IMR-90 (cell line): Measurements from ENCODE around the gene CD151. TPM values are rescaled to one million over a fixed set of nuclear protein-coding genes. Genes with fewer than 3 reads are reported as not detected.

ENCODE experiments used
- ATAC-seq: fragments of 200-7000 bp; cut with Tn5 transposase; 2 replicates; pipeline ENCODE4 v1.9.1; 2020; ENCODE audit warnings: low read depth, mild to moderate bottlenecking, moderate library complexity
- BruUV-seq: library from RNA; stranded (reverse); fragments of 400-500 nt; replicated peaks from 2 replicates; lab custom pipeline; 2021; lab: Mats Ljungman, UMichigan
- CTCF ChIA-PET: fragments of 300-600 bp; formaldehyde crosslinking; extraction: SDS; loops from one replicate; lab custom pipeline; 2021; ENCODE audit warnings: antibody characterized with exemption; lab: Yijun Ruan, JAX
- POLR2A ChIA-PET: fragments of 300-600 bp; sonication (Branson Sonifier 250); formaldehyde crosslinking; loops from one replicate; lab custom pipeline; 2022; ENCODE audit warnings: antibody characterized with exemption; ENCODE audit not compliant: unreplicated experiment; lab: Charles Lee
- DNase-seq: peaks from one replicate; pipeline ENCODE4 v3.0.0; 2013
- H2AFZ ChIP-seq: replicated peaks from 2 replicates; pipeline ENCODE3; 2013; ENCODE audit warnings: low read length, mild to moderate bottlenecking; ENCODE audit not compliant: poor library complexity
- H2AK5ac ChIP-seq: 2 replicates; pipeline ENCODE4 v1.6.1; 2013; ENCODE audit warnings: low read depth, low read length, inconsistent platforms
- H2AK9ac ChIP-seq: replicated peaks from 2 replicates; pipeline ENCODE3; 2013; ENCODE audit warnings: mild to moderate bottlenecking, low read depth, low read length, moderate library complexity; ENCODE audit not compliant: poor library complexity
- H2BK120ac ChIP-seq: 2 replicates; pipeline ENCODE4 v1.6.1; 2013; ENCODE audit warnings: low read depth, low read length, inconsistent platforms
- H2BK15ac ChIP-seq: 3 replicates; pipeline ENCODE4 v1.6.1; 2013; ENCODE audit warnings: low read depth, low read length, inconsistent platforms
- H2BK20ac ChIP-seq: 2 replicates; pipeline ENCODE4 v1.6.1; 2013; ENCODE audit warnings: low read depth, mild to moderate bottlenecking, inconsistent platforms, low read length, moderate library complexity
- H2BK5ac ChIP-seq: 2 replicates; pipeline ENCODE4 v1.6.1; 2013; ENCODE audit warnings: mild to moderate bottlenecking, low read depth, low read length, inconsistent platforms; ENCODE audit not compliant: poor library complexity, severe bottlenecking
- H3K14ac ChIP-seq: replicated peaks from 2 replicates; pipeline ENCODE4 v1.6.1; 2013; ENCODE audit warnings: low read depth, low read length, inconsistent platforms
- H3K18ac ChIP-seq: 2 replicates; pipeline ENCODE4 v1.6.1; 2013; ENCODE audit warnings: low read depth, low read length, control low read depth
- H3K23ac ChIP-seq: 2 replicates; pipeline ENCODE4 v1.6.1; 2013; ENCODE audit warnings: low read depth, low read length, inconsistent platforms
- H3K27ac ChIP-seq: 2 replicates; pipeline ENCODE4 v1.5.1; 2013; ENCODE audit warnings: mild to moderate bottlenecking, control low read depth, low read length; ENCODE audit not compliant: insufficient read depth
- H3K27me3 ChIP-seq: 2 replicates; pipeline ENCODE4 v1.6.1; 2013; ENCODE audit warnings: low read length; ENCODE audit not compliant: control insufficient read depth, insufficient read depth
- H3K36me3 ChIP-seq: 2 replicates; pipeline ENCODE4 v1.6.1; 2013; ENCODE audit warnings: low read length, mixed read lengths; ENCODE audit not compliant: control insufficient read depth, insufficient read depth
- H3K4ac ChIP-seq: 2 replicates; pipeline ENCODE4 v1.6.1; 2013; ENCODE audit warnings: low read depth, low read length, inconsistent platforms
- H3K4me1 ChIP-seq: 2 replicates; pipeline ENCODE4 v1.6.1; 2013; ENCODE audit warnings: low read length, mixed read lengths; ENCODE audit not compliant: control insufficient read depth, insufficient read depth
- H3K4me2 ChIP-seq: 2 replicates; pipeline ENCODE4 v1.6.1; 2013; ENCODE audit warnings: low read depth, mild to moderate bottlenecking, control low read depth, low read length, moderate library complexity
- H3K4me3 ChIP-seq: 2 replicates; pipeline ENCODE4 v1.5.1; 2013; ENCODE audit warnings: low read depth, mild to moderate bottlenecking, control low read depth, low read length, moderate library complexity; ENCODE audit not compliant: insufficient read depth
- H3K56ac ChIP-seq: 2 replicates; pipeline ENCODE4 v1.6.1; 2013; ENCODE audit warnings: low read length, inconsistent platforms; ENCODE audit not compliant: insufficient read depth; ENCODE audit errors: extremely low read depth
- H3K79me1 ChIP-seq, 2 experiments: 2 replicates each; pipeline ENCODE4 v1.6.1; 2013; ENCODE audit warnings: low read length in 2 of 2, inconsistent platforms in 1 of 2, low read depth in 1 of 2
- H3K9ac ChIP-seq: 2 replicates; pipeline ENCODE4 v1.6.1; 2013; ENCODE audit warnings: low read depth, low read length, control low read depth
- H3K9me1 ChIP-seq: 2 replicates; pipeline ENCODE4 v1.6.1; 2013; ENCODE audit warnings: low read length, inconsistent platforms; ENCODE audit not compliant: insufficient read depth
- H3K9me3 ChIP-seq: 2 replicates; pipeline ENCODE4 v1.6.1; 2013; ENCODE audit warnings: low read length; ENCODE audit not compliant: control insufficient read depth, insufficient read depth
- H4K20me1 ChIP-seq: 2 replicates; pipeline ENCODE4 v1.6.1; 2013; ENCODE audit warnings: low read length, inconsistent platforms; ENCODE audit not compliant: insufficient read depth
- H4K5ac ChIP-seq: 2 replicates; pipeline ENCODE4 v1.6.1; 2013; ENCODE audit warnings: mild to moderate bottlenecking, low read depth, low read length, control low read depth
- H4K8ac ChIP-seq, 2 experiments: 2 replicates each; pipeline ENCODE4 v1.6.1; 2013; ENCODE audit warnings: low read depth in 2 of 2, low read length in 2 of 2, control low read depth in 1 of 2, inconsistent platforms in 1 of 2
- H4K91ac ChIP-seq: 2 replicates; pipeline ENCODE4 v1.6.1; 2013; ENCODE audit warnings: low read depth, low read length, inconsistent platforms; ENCODE audit not compliant: insufficient read depth
- CEBPB ChIP-seq: IDR thresholded peaks from 2 replicates; pipeline ENCODE4 v1.6.1; 2012; ENCODE audit warnings: low read depth, low read length, improper control_type of control experiment
- MAZ ChIP-seq: IDR thresholded peaks from 2 replicates; pipeline ENCODE4 v1.6.1; 2012; ENCODE audit warnings: low read depth, mild to moderate bottlenecking, low read length, improper control_type of control experiment, moderate library complexity, borderline replicate concordance
- POLR2A ChIP-seq: IDR thresholded peaks from 2 replicates; pipeline ENCODE4 v1.6.1; 2012; ENCODE audit warnings: mild to moderate bottlenecking, low read depth, low read length
- WGBS, 2 experiments: methylation state at CpG; one replicate each; pipeline versions ENCODE4 v1.1.5 to v1.1.7; 2013; ENCODE audit warnings: missing lambda C conversion rate in 2 of 2; ENCODE audit not compliant: insufficient read length in 1 of 2; ENCODE audit errors: extremely low coverage in 2 of 2; 5-methylcytosine and 5-hydroxymethylcytosine counted together
- dilution Hi-C: fragments of 300-500 bp; cut with HindIII; formaldehyde crosslinking; loops from one replicate; pipeline ENCODE4 v1.14.3; 2018; ENCODE audit warnings: low sequenced_read_pairs; ENCODE audit not compliant: unreplicated experiment
- in situ Hi-C: fragments of 300-500 bp; cut with MboI; formaldehyde crosslinking; loops from 3 replicates; pipeline ENCODE4 v1.14.3; 2019; ENCODE audit warnings: low sequenced_read_pairs, inconsistent platforms, mixed read lengths
- intact Hi-C: fragments of 100-400 bp; cut with micrococcal nuclease; formaldehyde crosslinking; loops from 2 replicates; pipeline ENCODE4 v1.10.0; 2022
- polyA plus RNA-seq, 3 experiments: library from polyadenylated mRNA; depleted of rRNA; stranded (reverse); fragments of >200 nt; gene quantifications; 2 replicates each; pipeline ENCODE4 v1.2.3, GENCODE V29; 2012; ENCODE audit warnings: low replicate concordance in 1 of 3
- total RNA-seq: library from RNA; depleted of rRNA; stranded (reverse); fragments of >200 nt; gene quantifications from 2 replicates; pipeline ENCODE4 v1.2.3, GENCODE V29; 2012
- TF ChIP-seq, protein P1 (sequence below): fragments of 150-350 bp; IDR thresholded peaks from 2 replicates; pipeline ENCODE4 v1.6.1; 2017; ENCODE audit warnings: mild to moderate bottlenecking, antibody characterized with exemption, low read length, low read depth
- TF ChIP-seq, protein P2 (sequence below): conservative IDR thresholded peaks from 2 replicates; pipeline ENCODE4 v1.5.1; 2012; ENCODE audit warnings: mild to moderate bottlenecking, low read depth, low read length, improper control_type of control experiment

The CD151 gene
- total and polyA plus RNA-seq, 2 of the 4 experiments (the other 2 are of a cell fraction): 1,150 to 1,267 TPM

DNA sequence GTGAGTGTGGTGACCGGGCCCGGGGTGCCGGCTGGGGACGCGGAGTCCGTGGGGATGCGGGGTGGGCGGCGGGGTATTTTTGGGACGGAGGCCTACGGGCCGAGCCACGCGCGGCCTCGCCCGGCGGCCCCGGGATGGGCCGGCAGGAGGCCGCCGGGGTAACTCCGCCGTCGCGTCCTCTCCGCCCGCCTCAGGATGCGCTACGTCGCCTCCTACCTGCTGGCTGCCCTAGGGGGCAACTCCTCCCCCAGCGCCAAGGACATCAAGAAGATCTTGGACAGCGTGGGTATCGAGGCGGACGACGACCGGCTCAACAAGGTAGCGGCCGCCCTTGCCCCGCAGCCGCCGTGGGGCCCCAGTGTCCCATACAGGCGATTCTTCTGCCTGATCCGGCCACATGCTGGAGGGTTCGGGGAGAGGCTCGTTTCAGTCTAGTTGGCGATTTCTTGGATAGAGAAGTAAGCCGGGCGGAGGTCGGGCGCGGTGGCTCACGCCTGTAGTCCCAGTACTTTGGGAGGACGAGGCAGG is 22.6 kb upstream of the CD151 start (continued):
- TF ChIP-seq, protein P1, sequence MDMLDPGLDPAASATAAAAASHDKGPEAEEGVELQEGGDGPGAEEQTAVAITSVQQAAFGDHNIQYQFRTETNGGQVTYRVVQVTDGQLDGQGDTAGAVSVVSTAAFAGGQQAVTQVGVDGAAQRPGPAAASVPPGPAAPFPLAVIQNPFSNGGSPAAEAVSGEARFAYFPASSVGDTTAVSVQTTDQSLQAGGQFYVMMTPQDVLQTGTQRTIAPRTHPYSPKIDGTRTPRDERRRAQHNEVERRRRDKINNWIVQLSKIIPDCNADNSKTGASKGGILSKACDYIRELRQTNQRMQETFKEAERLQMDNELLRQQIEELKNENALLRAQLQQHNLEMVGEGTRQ: no peak
- TF ChIP-seq CEBPB (no peak), MAZ (no peak)

DNA sequence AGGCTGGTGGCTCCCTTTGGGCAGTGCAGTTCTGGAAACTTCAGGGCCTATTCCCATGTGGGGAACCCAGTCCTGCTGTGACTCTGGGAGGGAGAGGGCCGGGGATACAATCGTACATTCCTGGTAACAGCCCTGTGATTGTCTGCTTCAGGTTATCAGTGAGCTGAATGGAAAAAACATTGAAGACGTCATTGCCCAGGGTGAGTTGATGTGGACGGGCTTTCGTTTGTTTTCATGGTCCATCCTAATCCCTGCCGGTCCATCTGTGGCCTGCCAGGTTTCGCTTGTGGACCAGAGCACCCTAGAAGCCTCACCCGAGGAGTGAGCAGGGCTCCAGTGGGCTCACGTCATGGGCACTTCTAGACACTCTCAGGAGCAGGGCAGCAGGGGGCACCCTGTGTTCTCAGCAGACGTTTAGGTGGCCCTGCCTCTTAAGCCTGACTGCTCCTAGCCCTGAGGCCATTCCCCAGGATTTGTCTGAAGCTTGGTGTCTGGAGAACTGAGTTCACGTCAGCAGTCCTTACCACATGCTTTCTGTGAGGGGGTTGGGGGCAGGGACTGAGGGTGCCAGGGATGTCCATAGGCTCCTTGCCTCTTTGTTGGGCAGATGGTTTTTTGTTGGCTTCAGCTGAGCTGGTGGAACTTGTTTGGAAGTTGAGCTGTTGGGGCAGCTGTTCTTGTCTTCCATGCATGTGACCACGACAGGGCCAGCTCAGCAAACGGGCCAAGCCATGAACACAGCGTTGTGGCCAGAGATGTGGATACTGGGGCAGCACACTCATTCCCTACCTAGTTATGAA is 21.1 kb upstream of the CD151 start:
- ChIA-PET POLR2A (no interaction called here), CTCF (no interaction called here)
- no peak for DNase-seq

More for the DNA sequence above, 21.1 kb upstream of the CD151 start:
- Histone ChIP-seq H4K8ac (no peak overlapping the region), H2AFZ (no peak overlapping the region), H4K91ac (no peak overlapping the region), H3K4me1 (peaks cover 6% of the 10 kb centered on the region), H2BK120ac (no peak overlapping the region), H3K14ac (no peak overlapping the region), H3K79me1 (peaks cover 27 to 53% of the 10 kb centered on the region in 2 experiments), H3K23ac (peak overlapping the region; percentile 62), H3K9me3 (no peaks in the 10 kb centered on the region), H2BK5ac (no peak overlapping the region), H3K27me3 (no peaks in the 10 kb centered on the region), H2AK5ac (no peak overlapping the region), H2AK9ac (no peak overlapping the region), H4K20me1 (peaks cover 38% of the 10 kb centered on the region), H3K27ac (no peak overlapping the region), H3K18ac (no peak overlapping the region), H2BK20ac (no peak overlapping the region), H2BK15ac (no peak overlapping the region), H4K5ac (no peak overlapping the region), H3K4me3 (no peak overlapping the region), H3K56ac (no peak overlapping the region), H3K36me3 (peaks cover 30% of the 10 kb centered on the region), H3K9ac (peak overlapping the region; percentile 85; the same call in 1 of the 2 replicates), H3K4me2 (no peak overlapping the region), H3K4ac (no peak overlapping the region), H3K9me1 (no peaks in the 10 kb centered on the region)
- WGBS, 2 experiments: 77% methylated on average over 5 of the region's 14 CpGs; no CpG with 5 or more reads in 1 of the 2 experiments
- no TSS peak for BruUV-seq
- no peak for ATAC-seq
- dilution Hi-C loops (no loop called here), in situ Hi-C loops (no loop called here), intact Hi-C loops (no loop called here)
- TF ChIP-seq POLR2A: no peak; the same call in 1 of the 2 replicates
- TF ChIP-seq, protein P2, sequence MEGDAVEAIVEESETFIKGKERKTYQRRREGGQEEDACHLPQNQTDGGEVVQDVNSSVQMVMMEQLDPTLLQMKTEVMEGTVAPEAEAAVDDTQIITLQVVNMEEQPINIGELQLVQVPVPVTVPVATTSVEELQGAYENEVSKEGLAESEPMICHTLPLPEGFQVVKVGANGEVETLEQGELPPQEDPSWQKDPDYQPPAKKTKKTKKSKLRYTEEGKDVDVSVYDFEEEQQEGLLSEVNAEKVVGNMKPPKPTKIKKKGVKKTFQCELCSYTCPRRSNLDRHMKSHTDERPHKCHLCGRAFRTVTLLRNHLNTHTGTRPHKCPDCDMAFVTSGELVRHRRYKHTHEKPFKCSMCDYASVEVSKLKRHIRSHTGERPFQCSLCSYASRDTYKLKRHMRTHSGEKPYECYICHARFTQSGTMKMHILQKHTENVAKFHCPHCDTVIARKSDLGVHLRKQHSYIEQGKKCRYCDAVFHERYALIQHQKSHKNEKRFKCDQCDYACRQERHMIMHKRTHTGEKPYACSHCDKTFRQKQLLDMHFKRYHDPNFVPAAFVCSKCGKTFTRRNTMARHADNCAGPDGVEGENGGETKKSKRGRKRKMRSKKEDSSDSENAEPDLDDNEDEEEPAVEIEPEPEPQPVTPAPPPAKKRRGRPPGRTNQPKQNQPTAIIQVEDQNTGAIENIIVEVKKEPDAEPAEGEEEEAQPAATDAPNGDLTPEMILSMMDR: 0 out of 2 replicates have a peak, but pooled peaks have one; percentile 2
